ENCODE results near the gene ZCCHC8. TPM values are rescaled to one million over a fixed set of nuclear protein-coding genes. Genes with fewer than 3 reads are reported as not detected.

ZCCHC8 gene
- total and polyA plus RNA-seq, 2 donors (not counting 1 experiment from before 2014, with no cell fraction given) = 30.0 to 56.2 TPM

DNA sequence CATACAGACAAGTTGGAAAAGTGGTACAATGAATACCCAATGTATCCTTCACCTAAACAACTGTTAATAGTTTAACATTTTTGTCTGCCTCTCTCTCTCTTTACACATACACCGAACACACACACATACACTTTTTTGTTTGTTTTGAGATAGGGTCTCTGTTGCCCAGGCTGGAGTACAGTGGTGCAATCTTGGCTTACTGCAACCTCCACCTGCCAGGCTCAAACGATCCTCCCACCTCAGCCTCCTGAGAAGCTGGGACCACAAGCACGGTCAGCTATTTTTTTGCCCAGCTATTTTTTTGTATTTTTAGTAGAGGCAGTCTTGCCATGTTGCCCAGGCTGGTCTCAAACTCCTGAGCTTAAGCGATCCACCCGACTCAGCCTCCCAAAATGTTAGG is 16.8 kb downstream of the ZCCHC8 start:
- DNase-seq = no peak
- CTCF ChIA-PET = no interaction called here
- H3K9me3 Mint-ChIP-seq (ENCODE audit: insufficient read depth) = no peaks in the 10 kb centered on the region

GRCh38 chr12:122481861-122482260 is 18.9 kb downstream of the ZCCHC8 start:
- Histone ChIP-seq H3K4me1 (ENCODE audit: control insufficient read depth in 2 of 2, insufficient read depth in 2 of 2, low read length in 2 of 2) (no peaks in the 10 kb centered on the region), H3K36me3 (replicated peaks in 1 of 2; ENCODE audit: control extremely low read depth in 1 of 2, control insufficient read depth in 1 of 2, extremely low read depth in 1 of 2, insufficient read depth in 2 of 2, low read length in 1 of 2) (peaks cover 19 to 68% of the 10 kb centered on the region in 2 experiments), H3K4me2 (replicated peaks; ENCODE audit: low read depth, low read length, poor library complexity, severe bottlenecking) (no peak overlapping the region), H3K79me2 (ENCODE audit: control insufficient read depth, insufficient read depth, low read length) (peaks cover 4% of the 10 kb centered on the region), H2AFZ (ENCODE audit: insufficient read depth, low read depth, low read length, poor library complexity, severe bottlenecking) (no peak overlapping the region), H3K27me3 (replicated peaks in 1 of 4; ENCODE audit: control extremely low read depth in 1 of 4, control insufficient read depth in 3 of 4, insufficient read depth in 4 of 4, low read length in 3 of 4) (no peaks in the 10 kb centered on the region), H4K20me1 (ENCODE audit: control insufficient read depth, insufficient read depth, low read length, poor library complexity, severe bottlenecking) (no peaks in the 10 kb centered on the region), H3K27ac (ENCODE audit: low read length in 2 of 2) (no peak overlapping the region), H3K9me3 (ENCODE audit: control extremely low read depth in 1 of 3, control insufficient read depth in 2 of 3, insufficient read depth in 1 of 3, low read length in 2 of 3) (no peaks in the 10 kb centered on the region), H3K4me3 (ENCODE audit: control extremely low read depth in 1 of 5, extremely low read depth in 1 of 5, insufficient read depth in 1 of 5, low read depth in 2 of 5, low read length in 4 of 5) (no peak overlapping the region), H3K9ac (ENCODE audit: low read length) (no peak overlapping the region)
- Mint-ChIP-seq H3K9me3 (ENCODE audit: insufficient read depth) (no peaks in the 10 kb centered on the region), H3K4me3 (no peak overlapping the region), H3K27me3 (no peaks in the 10 kb centered on the region), H3K27ac (no peak overlapping the region), H3K4me1 (no peaks in the 10 kb centered on the region)
- CTCF ChIA-PET = no interaction called here
- DNase-seq (no peak), ATAC-seq (ENCODE audit: low read depth) (no peak)
- 100% methylated on average over 2 of the region's 6 CpGs for WGBS (ENCODE audit: insufficient coverage)
- POLR2A ChIA-PET = no interaction called here
- TF ChIP-seq CTCF (IDR thresholded peaks at IDR 0.05) = no peak
- TF ChIP-seq EZH2 (IDR thresholded peaks at IDR 0.05; ENCODE audit: borderline replicate concordance, insufficient read depth, low read depth, low read length, poor library complexity, severe bottlenecking) = no peak
- intact Hi-C loops (cut with micrococcal nuclease) = no loop called here

More for the DNA sequence above, 16.8 kb downstream of the ZCCHC8 start:
- Histone ChIP-seq H3K4me1 (ENCODE audit: control insufficient read depth in 2 of 2, insufficient read depth in 2 of 2, low read length in 2 of 2) (no peaks in the 10 kb centered on the region), H3K4me3 (ENCODE audit: control extremely low read depth in 1 of 5, extremely low read depth in 1 of 5, insufficient read depth in 1 of 5, low read depth in 2 of 5, low read length in 4 of 5) (no peak overlapping the region), H3K36me3 (replicated peaks in 1 of 2; ENCODE audit: control extremely low read depth in 1 of 2, control insufficient read depth in 1 of 2, extremely low read depth in 1 of 2, insufficient read depth in 2 of 2, low read length in 1 of 2) (peaks cover 22 to 76% of the 10 kb centered on the region in 2 experiments), H3K27ac (ENCODE audit: low read length in 2 of 2) (no peak overlapping the region), H4K20me1 (ENCODE audit: control insufficient read depth, insufficient read depth, low read length, poor library complexity, severe bottlenecking) (no peaks in the 10 kb centered on the region), H3K27me3 (replicated peaks in 1 of 4; ENCODE audit: control extremely low read depth in 1 of 4, control insufficient read depth in 3 of 4, insufficient read depth in 4 of 4, low read length in 3 of 4) (no peaks in the 10 kb centered on the region), H3K4me2 (replicated peaks; ENCODE audit: low read depth, low read length, poor library complexity, severe bottlenecking) (no peak overlapping the region), H3K9ac (ENCODE audit: low read length) (no peak overlapping the region), H2AFZ (ENCODE audit: insufficient read depth, low read depth, low read length, poor library complexity, severe bottlenecking) (no peak overlapping the region), H3K9me3 (ENCODE audit: control extremely low read depth in 1 of 3, control insufficient read depth in 2 of 3, insufficient read depth in 1 of 3, low read length in 2 of 3) (no peaks in the 10 kb centered on the region), H3K79me2 (ENCODE audit: control insufficient read depth, insufficient read depth, low read length) (peaks cover 4% of the 10 kb centered on the region)
- Mint-ChIP-seq H3K4me3 (no peak overlapping the region), H3K4me1 (no peaks in the 10 kb centered on the region), H3K27ac (no peak overlapping the region), H3K27me3 (no peaks in the 10 kb centered on the region)
- POLR2A ChIA-PET = no interaction called here
- TF ChIP-seq CTCF (IDR thresholded peaks at IDR 0.05) (no peak), EZH2 (IDR thresholded peaks at IDR 0.05; ENCODE audit: borderline replicate concordance, insufficient read depth, low read depth, low read length, poor library complexity, severe bottlenecking) (no peak)
- WGBS (ENCODE audit: insufficient coverage) = no CpG with 5 or more reads among the region's 5 CpGs
- ATAC-seq (ENCODE audit: low read depth) = no peak
- intact Hi-C loops (cut with micrococcal nuclease) = no loop called here

Data from B cell (primary cell).